Sigmoid colon (tissue), 7 donors: ENCODE results near the gene UQCRH. TPM values are rescaled to one million over a fixed set of nuclear protein-coding genes. Genes with fewer than 3 reads are reported as not detected.
"Not testable (repeated sequence)": the region's sequence is repeated elsewhere in the genome, so short reads cannot be mapped to it uniquely, and the experiment has no call there.

ENCODE experiments used
- DNase-seq: peaks from one replicate; pipeline ENCODE4 v3.0.0-alpha.2; 2019
- H3K27ac ChIP-seq, 4 donors: fragments of 200-600 bp; sonication (generic); one replicate each; pipeline ENCODE4 v1.5.1; 2016 to 2019; ENCODE audit warnings: mild to moderate bottlenecking in 1 of 4
- H3K27me3 ChIP-seq, 3 donors: fragments of 200-600 bp; sonication (generic); one replicate each; pipeline ENCODE4 v1.5.1; 2019; ENCODE audit warnings: mild to moderate bottlenecking in 1 of 3
- H3K36me3 ChIP-seq, 4 donors: fragments of 200-600 bp; sonication (generic); one replicate each; pipeline ENCODE4 v1.5.1; 2016 to 2019
- H3K4me1 ChIP-seq, 4 donors: fragments of 200-600 bp; sonication (generic); one replicate each; pipeline ENCODE4 v1.5.1; 2017 to 2019
- H3K4me3 ChIP-seq, 4 donors: fragments of 200-600 bp; sonication (generic); one replicate each; pipeline ENCODE4 v1.5.1; 2017 to 2019; ENCODE audit warnings: mild to moderate bottlenecking in 2 of 4, moderate library complexity in 1 of 4
- H3K9me3 ChIP-seq, 4 donors: fragments of 200-600 bp in 3 of 4; sonication (generic) in 3 of 4; one replicate each; pipeline versions ENCODE4 v1.5.1 to v1.6.1; 2013 to 2019
- EP300 ChIP-seq, 4 donors: sonication (generic); formaldehyde crosslinking; IDR thresholded peaks; one replicate each; pipeline ENCODE4 v1.6.1; 2017; ENCODE audit warnings: antibody characterized with exemption in 4 of 4
- POLR2A ChIP-seq, 2 donors: fragments of 450-650 bp; IDR thresholded peaks; one replicate each; pipeline ENCODE4 v1.6.1; 2016; ENCODE audit warnings: antibody characterized with exemption in 2 of 2, mild to moderate bottlenecking in 2 of 2, moderate library complexity in 2 of 2
- POLR2AphosphoS5 ChIP-seq, 4 donors: sonication (generic); formaldehyde crosslinking; IDR thresholded peaks; one replicate each; pipeline ENCODE4 v1.6.1; 2017; ENCODE audit warnings: antibody characterized with exemption in 4 of 4
- WGBS, 2 donors: extraction: QIAGEN DNeasy Blood & Tissue Kit; methylation state at CpG; one replicate each; pipeline ENCODE4 v1.1.7; 2013; 5-methylcytosine and 5-hydroxymethylcytosine counted together
- intact Hi-C: fragments of 100-400 bp; cut with DNase I; formaldehyde crosslinking; loops from one replicate; pipeline ENCODE4 v1.15.1; 2023
- polyA plus RNA-seq, 3 donors: library from polyadenylated mRNA; stranded (reverse); fragments of 200-250 nt; gene quantifications; one replicate each; pipeline ENCODE4 v1.2.3, GENCODE V29; 2013
- total RNA-seq, 4 donors: library from RNA; depleted of rRNA; stranded (reverse); fragments of >200 nt; gene quantifications; one replicate each; pipeline ENCODE4 v1.1.0, GENCODE V29; 2016
- TF ChIP-seq, protein P1 (sequence below), 4 experiments: fragments of 450-650 bp in 3 of 4; fragments of 200-600 bp in 1 of 4; IDR thresholded peaks; one replicate each; pipeline ENCODE4 v1.5.1; 2016 to 2019; ENCODE audit warnings: antibody characterized with exemption in 4 of 4, mild to moderate bottlenecking in 3 of 4, moderate library complexity in 2 of 4
- donor health status: healthy with polysubstance abuse.
- donor health status: Bipolar disorder and iron deficiency.
- donor health status: healthy.

The UQCRH gene
- total and polyA plus RNA-seq, 7 donors: 414 to 1,339 (median 610) TPM

DNA sequence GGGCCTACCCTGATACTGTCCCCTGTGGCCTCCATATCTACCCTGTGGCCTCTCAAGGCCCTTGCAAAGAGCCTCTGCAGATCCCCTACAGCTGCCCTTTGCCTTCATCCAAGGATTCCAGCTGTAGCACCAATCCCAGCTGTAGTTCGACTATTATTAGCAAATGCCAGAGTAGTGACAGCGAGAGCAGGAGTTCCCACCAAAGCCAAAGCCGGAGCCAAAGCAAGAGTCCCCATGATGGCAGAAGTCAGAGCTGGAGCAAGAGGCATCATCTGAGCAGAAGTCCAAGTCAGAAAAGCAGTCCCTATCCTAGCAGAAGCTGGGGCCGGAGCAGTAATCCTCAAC, 39.8 kb downstream of the UQCRH start:
- Histone ChIP-seq H3K27ac (peak overlapping the region in 2 of 4 donors; percentile 93 to 99), H3K4me1 (peaks cover 0 to 19% (median 12%) of the 10 kb centered on the region in 4 donors), H3K9me3 (no peaks in the 10 kb centered on the region), H3K36me3 (peaks cover 5 to 41% (median 17%) of the 10 kb centered on the region in 4 donors), H3K4me3 (no peak overlapping the region), H3K27me3 (no peaks in the 10 kb centered on the region)
- TF ChIP-seq POLR2A (IDR thresholded peaks at IDR 0.05) (no peak), POLR2AphosphoS5 (IDR thresholded peaks at IDR 0.05) (no peak), EP300 (IDR thresholded peaks at IDR 0.05) (no peak)
- 90 to 94% methylated on average over 4 of the region's 4 CpGs for whole genome bisulfite sequencing, 2 donors
- peak; percentile 50 for DNase-seq
- intact Hi-C loops: no loop called here

DNA sequence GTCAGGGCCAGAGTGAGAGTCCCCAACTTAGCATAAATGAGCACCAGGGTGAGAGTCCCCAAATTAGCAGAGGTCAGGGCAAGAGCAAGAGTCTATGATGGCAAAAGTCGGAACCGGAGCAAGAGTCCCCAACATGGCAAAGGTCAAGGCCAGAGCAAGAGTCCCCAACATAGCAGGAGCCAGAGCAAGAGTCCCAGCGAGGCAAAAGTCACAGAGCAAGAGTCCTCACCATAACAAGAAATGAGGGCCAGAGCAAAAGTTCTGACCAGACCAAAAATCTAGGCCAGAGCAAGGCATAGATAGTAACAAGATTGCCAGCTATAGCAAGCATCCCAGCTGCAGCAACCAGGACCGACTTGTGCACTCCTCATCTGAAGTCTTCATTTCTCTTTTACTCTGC, 40.2 kb downstream of the UQCRH start:
- peaks cover 5 to 45% (median 17%) of the 10 kb centered on the region in 4 donors for H3K36me3 ChIP-seq
- H3K4me1 ChIP-seq: peaks cover 0 to 19% (median 12%) of the 10 kb centered on the region in 4 donors
- TF ChIP-seq POLR2AphosphoS5 (IDR thresholded peaks at IDR 0.05): no peak
- TF ChIP-seq, protein P1, sequence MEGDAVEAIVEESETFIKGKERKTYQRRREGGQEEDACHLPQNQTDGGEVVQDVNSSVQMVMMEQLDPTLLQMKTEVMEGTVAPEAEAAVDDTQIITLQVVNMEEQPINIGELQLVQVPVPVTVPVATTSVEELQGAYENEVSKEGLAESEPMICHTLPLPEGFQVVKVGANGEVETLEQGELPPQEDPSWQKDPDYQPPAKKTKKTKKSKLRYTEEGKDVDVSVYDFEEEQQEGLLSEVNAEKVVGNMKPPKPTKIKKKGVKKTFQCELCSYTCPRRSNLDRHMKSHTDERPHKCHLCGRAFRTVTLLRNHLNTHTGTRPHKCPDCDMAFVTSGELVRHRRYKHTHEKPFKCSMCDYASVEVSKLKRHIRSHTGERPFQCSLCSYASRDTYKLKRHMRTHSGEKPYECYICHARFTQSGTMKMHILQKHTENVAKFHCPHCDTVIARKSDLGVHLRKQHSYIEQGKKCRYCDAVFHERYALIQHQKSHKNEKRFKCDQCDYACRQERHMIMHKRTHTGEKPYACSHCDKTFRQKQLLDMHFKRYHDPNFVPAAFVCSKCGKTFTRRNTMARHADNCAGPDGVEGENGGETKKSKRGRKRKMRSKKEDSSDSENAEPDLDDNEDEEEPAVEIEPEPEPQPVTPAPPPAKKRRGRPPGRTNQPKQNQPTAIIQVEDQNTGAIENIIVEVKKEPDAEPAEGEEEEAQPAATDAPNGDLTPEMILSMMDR (IDR thresholded peaks at IDR 0.05): no peak
- no peak for TF ChIP-seq POLR2A (IDR thresholded peaks at IDR 0.05)
- TF ChIP-seq EP300 (IDR thresholded peaks at IDR 0.05): no peak
- H3K4me3 ChIP-seq: no peak overlapping the region
- no peak for DNase-seq
- no peaks in the 10 kb centered on the region for H3K27me3 ChIP-seq
- intact Hi-C loops: no loop called here
- no peaks in the 10 kb centered on the region for H3K9me3 ChIP-seq
- no peak overlapping the region for H3K27ac ChIP-seq
- WGBS, 2 donors: 92 to 95% methylated on average over 4 of the region's 4 CpGs

DNA sequence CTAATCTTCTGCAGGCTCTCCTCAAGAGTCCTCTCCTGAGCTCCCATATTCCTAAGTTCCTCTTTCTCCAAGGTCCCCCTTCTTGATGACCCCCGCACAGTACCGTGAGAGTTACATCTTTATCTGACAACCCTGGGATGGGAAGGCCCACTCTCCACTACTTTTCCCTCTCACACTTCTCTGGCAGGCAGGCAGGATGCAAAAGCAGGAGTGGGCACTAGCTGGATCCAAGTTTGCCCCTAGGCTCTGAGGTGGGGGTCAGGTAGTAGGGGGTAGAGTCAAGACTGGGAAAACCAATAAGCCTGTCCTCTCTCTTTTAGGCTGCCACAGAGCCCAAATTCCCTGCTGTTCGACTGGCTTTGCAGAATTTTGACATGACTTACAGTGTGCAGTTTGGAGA, 41.0 kb downstream of the UQCRH start:
- H3K27ac ChIP-seq: no peak overlapping the region
- TF ChIP-seq POLR2A (IDR thresholded peaks at IDR 0.05): no peak
- TF ChIP-seq, protein P1 (IDR thresholded peaks at IDR 0.05): no peak
- no peak for TF ChIP-seq POLR2AphosphoS5 (IDR thresholded peaks at IDR 0.05)
- no peak for TF ChIP-seq EP300 (IDR thresholded peaks at IDR 0.05)
- DNase-seq: peak; percentile 24
- intact Hi-C loops: no loop called here
- WGBS, 2 donors: 90 to 92% methylated on average over 3 of the region's 3 CpGs
- H3K27me3 ChIP-seq: no peaks in the 10 kb centered on the region
- H3K4me1 ChIP-seq: peaks cover 0 to 18% (median 11%) of the 10 kb centered on the region in 4 donors
- H3K9me3 ChIP-seq: no peaks in the 10 kb centered on the region
- H3K36me3 ChIP-seq: peaks cover 5 to 52% (median 20%) of the 10 kb centered on the region in 4 donors
- no peak overlapping the region for H3K4me3 ChIP-seq

DNA sequence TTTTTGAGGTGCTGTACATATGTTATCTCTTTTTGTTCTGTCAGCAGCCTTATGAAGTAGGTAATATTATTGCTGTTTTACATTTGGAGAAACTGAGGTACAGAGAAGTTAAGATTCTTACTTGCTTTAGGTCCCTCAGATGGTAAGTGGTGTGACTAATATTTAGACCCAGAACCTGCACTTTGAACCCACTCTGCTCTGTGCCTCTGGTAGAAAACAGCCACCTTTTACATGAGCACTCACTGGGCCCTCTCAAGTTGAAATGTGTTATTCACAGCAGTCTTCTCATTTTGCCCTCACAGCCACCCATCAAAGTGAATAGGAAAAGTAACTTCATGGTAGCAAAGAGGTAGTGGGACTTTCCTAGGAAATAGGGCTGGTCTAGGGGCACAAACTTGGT, 41.8 kb downstream of the UQCRH start:
- intact Hi-C loops: no loop called here
- no peak for DNase-seq
- Histone ChIP-seq H3K4me1 (peaks cover 0 to 11% (median 10%) of the 10 kb centered on the region in 4 donors), H3K9me3 (no peaks in the 10 kb centered on the region), H3K27ac (no peak overlapping the region), H3K4me3 (no peak overlapping the region), H3K36me3 (peaks cover 5 to 60% (median 26%) of the 10 kb centered on the region in 4 donors), H3K27me3 (no peaks in the 10 kb centered on the region)
- no peak for TF ChIP-seq POLR2A (IDR thresholded peaks at IDR 0.05)
- TF ChIP-seq, protein P1 (IDR thresholded peaks at IDR 0.05): no peak
- TF ChIP-seq EP300 (IDR thresholded peaks at IDR 0.05): no peak
- TF ChIP-seq POLR2AphosphoS5 (IDR thresholded peaks at IDR 0.05): no peak

DNA sequence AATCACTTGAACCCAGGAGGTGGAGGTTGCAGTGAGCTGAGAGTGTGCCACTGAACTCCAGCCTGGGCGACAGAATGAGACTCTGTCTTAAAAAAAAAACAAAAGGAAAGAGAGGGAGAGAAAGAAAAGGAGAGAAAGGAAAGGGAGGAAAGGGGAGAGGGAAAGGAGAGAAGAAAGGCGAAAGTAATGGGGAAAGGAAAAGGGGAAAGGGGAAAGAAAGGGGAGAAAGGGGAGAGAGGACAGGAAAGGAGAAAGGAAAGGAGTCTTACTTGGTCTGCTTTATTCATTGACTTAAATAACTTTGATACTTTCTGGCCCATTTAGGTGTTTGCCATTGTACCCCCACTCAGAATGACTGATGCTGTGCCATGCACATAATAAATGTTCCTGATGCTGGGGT, 48.9 kb downstream of the UQCRH start:
- no peak for DNase-seq
- intact Hi-C loops: no loop called here
- TF ChIP-seq EP300 (IDR thresholded peaks at IDR 0.05) (no peak), POLR2A (IDR thresholded peaks at IDR 0.05) (no peak), POLR2AphosphoS5 (IDR thresholded peaks at IDR 0.05) (no peak)
- TF ChIP-seq, protein P1 (IDR thresholded peaks at IDR 0.05): no peak
- 91 to 95% methylated on average over 2 of the region's 2 CpGs for WGBS, 2 donors
- no peaks in the 10 kb centered on the region for H3K4me1 ChIP-seq
- no peak overlapping the region for H3K27ac ChIP-seq
- no peaks in the 10 kb centered on the region for H3K27me3 ChIP-seq
- no peaks in the 10 kb centered on the region for H3K9me3 ChIP-seq
- H3K36me3 ChIP-seq: peaks cover 10 to 90% (median 39%) of the 10 kb centered on the region in 4 donors
- no peak overlapping the region for H3K4me3 ChIP-seq

DNA sequence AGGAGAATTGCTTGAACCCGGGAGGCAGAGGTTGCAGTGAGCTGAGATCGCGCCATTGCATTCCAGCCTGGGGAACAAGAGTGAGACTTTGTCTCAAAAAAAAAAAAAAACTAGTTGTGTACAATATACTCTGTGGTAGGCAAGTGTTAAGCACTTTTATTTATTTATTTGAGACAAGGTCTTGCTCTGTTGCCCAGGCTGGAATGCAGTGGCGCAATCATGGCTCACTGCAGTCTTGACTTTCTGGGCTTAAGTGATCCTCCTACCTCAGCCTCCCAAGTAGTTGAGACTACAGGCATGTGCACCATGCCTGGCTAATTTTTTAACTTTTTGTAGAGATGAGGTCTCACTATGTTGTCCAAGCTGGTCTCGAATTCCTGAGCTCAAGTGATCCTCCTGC, 52.4 kb downstream of the UQCRH start:
- H3K27me3 ChIP-seq, H3K27ac ChIP-seq, H3K9me3 ChIP-seq, DNase-seq, intact Hi-C loops, H3K4me1 ChIP-seq, H3K4me3 ChIP-seq: not testable (repeated sequence)
- H3K36me3 ChIP-seq: peaks cover 16 to 88% (median 41%) of the 10 kb centered on the region in 4 donors
- WGBS, 2 donors: 88 to 89% methylated on average over 5 of the region's 5 CpGs
